ENCODE results near the gene TYW1. TPM values are rescaled to one million over a fixed set of nuclear protein-coding genes. Genes with fewer than 3 reads are reported as not detected.
"Not testable (repeated sequence)": the region's sequence is repeated elsewhere in the genome, so short reads cannot be mapped to it uniquely, and the experiment has no call there.

The TYW1 gene
- total RNA-seq, 4 donors from 2014 or later: 6.8 to 24.6 (median 17.5) TPM

DNA sequence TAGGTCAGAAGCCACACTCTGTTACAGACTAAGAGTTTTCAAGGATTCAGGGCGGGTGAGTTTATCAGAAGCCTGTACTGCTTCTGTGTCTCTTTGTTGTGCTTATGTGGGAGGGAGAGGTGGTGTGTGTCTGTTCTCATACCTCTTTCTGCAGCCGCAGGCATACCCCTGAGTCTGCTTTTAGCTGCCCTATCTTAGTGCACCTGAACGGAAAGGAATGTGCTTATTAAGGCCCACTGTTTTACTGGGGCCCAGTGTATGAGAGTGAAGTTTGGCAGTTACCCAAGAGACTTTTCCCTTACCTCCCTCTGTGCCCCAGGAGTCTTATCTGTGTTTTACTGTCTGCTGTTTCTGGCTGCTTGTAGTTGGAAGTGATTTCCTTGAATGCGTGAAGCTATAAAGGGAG, 104.3 kb downstream of the TYW1 start:
- intact Hi-C loops (cut with DNase I): no loop called here
- H3K9me3 ChIP-seq: no peaks in the 10 kb centered on the region
- TF ChIP-seq POLR2A (IDR thresholded peaks at IDR 0.05): no peak
- TF ChIP-seq, protein P1, sequence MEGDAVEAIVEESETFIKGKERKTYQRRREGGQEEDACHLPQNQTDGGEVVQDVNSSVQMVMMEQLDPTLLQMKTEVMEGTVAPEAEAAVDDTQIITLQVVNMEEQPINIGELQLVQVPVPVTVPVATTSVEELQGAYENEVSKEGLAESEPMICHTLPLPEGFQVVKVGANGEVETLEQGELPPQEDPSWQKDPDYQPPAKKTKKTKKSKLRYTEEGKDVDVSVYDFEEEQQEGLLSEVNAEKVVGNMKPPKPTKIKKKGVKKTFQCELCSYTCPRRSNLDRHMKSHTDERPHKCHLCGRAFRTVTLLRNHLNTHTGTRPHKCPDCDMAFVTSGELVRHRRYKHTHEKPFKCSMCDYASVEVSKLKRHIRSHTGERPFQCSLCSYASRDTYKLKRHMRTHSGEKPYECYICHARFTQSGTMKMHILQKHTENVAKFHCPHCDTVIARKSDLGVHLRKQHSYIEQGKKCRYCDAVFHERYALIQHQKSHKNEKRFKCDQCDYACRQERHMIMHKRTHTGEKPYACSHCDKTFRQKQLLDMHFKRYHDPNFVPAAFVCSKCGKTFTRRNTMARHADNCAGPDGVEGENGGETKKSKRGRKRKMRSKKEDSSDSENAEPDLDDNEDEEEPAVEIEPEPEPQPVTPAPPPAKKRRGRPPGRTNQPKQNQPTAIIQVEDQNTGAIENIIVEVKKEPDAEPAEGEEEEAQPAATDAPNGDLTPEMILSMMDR (IDR thresholded peaks at IDR 0.05): no peak
- peaks cover 0 to 42% (median 0%) of the 10 kb centered on the region in 3 donors for H3K36me3 ChIP-seq
- H3K4me3 ChIP-seq: no peak overlapping the region
- no peaks in the 10 kb centered on the region for H3K4me1 ChIP-seq
- H3K27me3 ChIP-seq: no peaks in the 10 kb centered on the region
- 89 to 98% methylated on average over 4 of the region's 4 CpGs for WGBS, 2 donors
- DNase-seq: no peak
- no peak overlapping the region for H3K27ac ChIP-seq

DNA sequence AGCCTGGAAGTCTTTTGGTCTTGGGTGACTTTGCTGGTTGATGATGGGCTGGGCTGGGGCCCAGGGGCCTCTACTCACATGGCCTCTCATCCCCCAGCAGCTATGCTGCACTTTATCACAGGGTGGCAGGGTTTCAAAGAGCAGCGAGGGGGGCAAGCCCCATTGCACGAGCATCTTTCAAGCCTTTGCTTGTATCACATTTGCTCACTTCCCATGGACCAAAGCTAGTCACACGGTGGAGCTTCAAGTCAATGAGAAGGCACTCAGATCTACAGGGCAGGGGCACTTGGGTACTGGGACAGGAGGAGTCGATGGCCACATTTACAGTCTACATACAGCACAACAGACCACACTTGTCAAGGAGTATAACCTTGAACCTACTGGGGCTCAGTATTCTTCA, 108.3 kb downstream of the TYW1 start:
- H3K4me1 ChIP-seq; intact Hi-C loops (cut with DNase I); H3K4me3 ChIP-seq; H3K27ac ChIP-seq; DNase-seq; H3K9me3 ChIP-seq; H3K27me3 ChIP-seq: not testable (repeated sequence)
- 87 to 100% methylated on average over 1 to 3 of the region's 4 CpGs for whole genome bisulfite sequencing, 2 donors
- peaks cover 0 to 26% (median 0%) of the 10 kb centered on the region in 3 donors for H3K36me3 ChIP-seq

DNA sequence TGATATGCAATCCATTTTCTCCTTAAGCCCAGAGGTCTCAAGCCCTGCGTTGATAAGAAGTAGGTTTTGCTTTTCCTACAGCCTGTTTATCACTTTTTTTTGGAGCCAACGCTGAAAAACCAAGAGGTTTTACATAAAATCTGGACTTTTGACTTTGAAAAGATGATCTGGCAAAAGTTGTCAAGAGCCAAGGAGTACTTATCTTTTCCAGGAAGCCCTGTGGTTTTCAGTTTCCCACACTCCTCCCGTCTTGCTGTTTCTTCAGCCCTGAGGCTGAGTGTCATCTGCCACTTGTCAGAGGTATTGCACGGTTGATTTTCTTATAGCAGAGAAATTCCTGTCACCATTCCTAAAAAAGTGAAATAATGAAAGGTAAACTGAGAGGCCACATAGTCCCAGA, 108.7 kb downstream of the TYW1 start:
- no peaks in the 10 kb centered on the region for H3K9me3 ChIP-seq
- TF ChIP-seq POLR2A (IDR thresholded peaks at IDR 0.05): no peak
- TF ChIP-seq, protein P1 (IDR thresholded peaks at IDR 0.05): no peak
- peaks cover 0 to 27% (median 0%) of the 10 kb centered on the region in 3 donors for H3K36me3 ChIP-seq
- no peaks in the 10 kb centered on the region for H3K4me1 ChIP-seq
- DNase-seq: no peak
- no peak overlapping the region for H3K4me3 ChIP-seq
- no peak overlapping the region for H3K27ac ChIP-seq
- 59 to 64% methylated on average over 4 of the region's 4 CpGs for WGBS, 2 donors
- intact Hi-C loops (cut with DNase I): no loop called here
- no peaks in the 10 kb centered on the region for H3K27me3 ChIP-seq

DNA sequence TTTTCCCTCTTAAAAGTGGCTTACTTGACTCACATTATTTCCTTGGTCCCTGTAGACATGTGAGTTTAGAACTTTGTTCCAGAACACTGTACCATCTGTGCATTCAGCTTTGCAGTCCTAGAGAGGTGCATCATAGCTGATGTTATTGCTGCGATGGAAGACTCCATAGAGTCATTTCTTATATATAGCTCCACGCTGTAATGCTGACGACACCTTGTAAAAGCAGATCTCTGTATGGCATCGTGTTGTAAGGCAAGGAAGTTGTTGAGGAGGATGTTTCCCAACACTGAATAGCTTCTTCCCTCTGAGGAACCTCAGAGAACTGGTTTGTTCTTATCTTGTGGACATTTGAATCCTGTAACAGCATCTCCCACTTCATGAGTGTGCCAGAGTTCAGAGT, 109.6 kb downstream of the TYW1 start:
- H3K9me3 ChIP-seq; intact Hi-C loops (cut with DNase I); DNase-seq; H3K27ac ChIP-seq; H3K27me3 ChIP-seq; H3K4me1 ChIP-seq; H3K4me3 ChIP-seq: not testable (repeated sequence)
- WGBS, 2 donors: 77 to 100% methylated on average over 2 to 4 of the region's 4 CpGs
- H3K36me3 ChIP-seq: peaks cover 0 to 28% (median 0%) of the 10 kb centered on the region in 3 donors

DNA sequence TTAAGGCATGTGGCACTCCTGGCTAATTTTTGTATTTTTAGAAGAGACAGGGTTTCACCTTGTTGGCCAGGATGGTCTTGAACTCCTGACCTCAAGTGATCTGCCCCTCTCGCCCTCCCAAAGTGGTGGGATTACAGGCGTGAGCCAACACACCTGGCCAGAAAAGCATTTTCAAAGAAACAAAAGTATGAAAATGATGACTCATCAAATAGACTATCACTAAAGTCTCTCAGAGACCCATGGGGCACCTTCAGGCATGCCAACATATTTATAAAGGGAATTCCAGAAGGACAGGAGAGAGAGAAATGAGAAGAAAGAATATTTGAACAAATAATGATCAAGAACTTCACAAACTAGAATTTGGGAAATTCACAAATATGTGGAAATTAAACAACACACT, 114.7 kb downstream of the TYW1 start:
- intact Hi-C loops (cut with DNase I); H3K4me3 ChIP-seq; DNase-seq; H3K9me3 ChIP-seq; H3K4me1 ChIP-seq; H3K27me3 ChIP-seq; H3K27ac ChIP-seq: not testable (repeated sequence)
- 19 to 100% methylated on average over 2 of the region's 2 CpGs for WGBS, 2 donors
- H3K36me3 ChIP-seq: peaks cover 0 to 15% (median 0%) of the 10 kb centered on the region in 3 donors

DNA sequence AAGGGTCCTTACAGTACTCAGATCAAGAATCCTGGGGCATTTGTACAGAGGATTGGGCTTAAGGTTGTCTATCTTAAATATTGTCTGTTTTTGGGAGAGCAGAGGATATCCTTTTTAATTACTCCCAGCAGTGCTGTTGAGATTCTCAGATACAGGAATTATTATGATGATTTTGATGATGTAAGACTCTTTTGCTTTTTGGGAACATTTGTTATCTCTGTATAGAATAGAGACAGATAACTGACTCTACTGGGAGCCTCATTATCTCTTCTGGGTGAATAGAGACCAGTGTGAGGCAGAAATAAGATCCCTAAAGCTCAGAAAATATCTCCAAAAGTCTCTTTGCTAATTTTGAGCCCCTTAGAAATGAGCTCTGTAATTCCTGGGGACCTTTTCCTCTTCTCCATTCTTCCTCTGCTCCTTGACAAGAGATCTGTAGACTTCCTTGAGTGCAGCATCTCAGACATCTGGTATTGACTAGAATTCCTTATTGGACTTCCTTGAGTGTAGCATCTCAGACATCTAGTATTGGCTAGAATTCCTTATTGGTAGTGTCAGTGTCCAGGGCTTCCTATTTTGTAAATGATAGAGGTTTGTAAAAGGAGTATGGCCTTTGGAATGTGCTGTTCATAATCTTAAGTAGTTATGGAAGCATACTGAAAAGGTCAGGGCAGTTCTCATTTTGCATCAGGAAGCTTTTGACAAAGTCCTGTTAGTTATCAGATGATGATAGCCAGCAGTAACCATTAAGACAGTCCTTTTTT, 118.0 kb downstream of the TYW1 start:
- intact Hi-C loops (cut with DNase I); DNase-seq; H3K4me1 ChIP-seq; H3K27ac ChIP-seq; H3K4me3 ChIP-seq; H3K27me3 ChIP-seq; H3K9me3 ChIP-seq: not testable (repeated sequence)
- H3K36me3 ChIP-seq: peaks cover 0 to 31% (median 8%) of the 10 kb centered on the region in 3 donors

DNA sequence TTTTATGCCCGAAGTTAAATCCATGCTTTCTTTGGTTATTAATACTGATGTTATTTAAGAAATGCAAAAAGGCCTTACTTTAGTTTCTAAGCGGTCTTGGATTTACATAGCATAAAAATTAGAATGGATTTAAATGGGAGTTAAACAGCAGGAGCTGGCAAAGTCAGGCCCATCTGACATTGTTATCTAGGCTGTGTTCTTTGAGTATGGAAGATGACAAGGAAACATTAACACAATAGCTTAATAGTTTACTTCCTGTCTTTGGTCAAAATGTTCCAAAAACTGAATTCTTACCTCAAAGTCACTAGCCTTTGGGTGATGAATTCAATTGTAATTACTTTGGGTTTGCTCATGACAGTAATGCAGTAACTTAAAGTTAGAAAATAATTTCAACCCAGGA, 123.9 kb downstream of the TYW1 start:
- peaks cover 0 to 32% (median 8%) of the 10 kb centered on the region in 3 donors for H3K36me3 ChIP-seq
- H3K4me1 ChIP-seq; DNase-seq; H3K27me3 ChIP-seq; intact Hi-C loops (cut with DNase I); H3K4me3 ChIP-seq; H3K27ac ChIP-seq; H3K9me3 ChIP-seq: not testable (repeated sequence)
- 86 to 91% methylated on average over 2 of the region's 2 CpGs for WGBS, 2 donors

DNA sequence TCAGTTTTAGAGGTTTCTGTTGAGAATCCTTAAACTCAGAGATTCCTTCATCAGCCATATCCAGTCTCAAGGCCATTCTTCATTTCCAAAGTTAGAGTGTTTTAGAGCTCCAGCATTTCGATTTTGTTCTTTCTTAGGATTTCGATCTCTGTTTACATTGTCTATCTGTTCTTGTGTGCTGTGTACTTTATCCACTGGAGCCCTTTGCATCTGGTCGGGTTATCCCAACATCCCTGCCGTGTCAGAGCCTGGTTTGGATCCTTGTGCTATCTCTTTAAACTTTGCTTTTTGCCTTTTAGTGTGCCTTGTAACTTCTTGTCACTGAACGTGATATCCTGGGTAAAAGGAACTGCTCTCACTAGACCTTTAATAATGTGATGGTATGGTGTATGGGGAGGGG, 131.6 kb downstream of the TYW1 start:
- H3K27me3 ChIP-seq; H3K27ac ChIP-seq; H3K4me3 ChIP-seq; H3K9me3 ChIP-seq; intact Hi-C loops (cut with DNase I); H3K36me3 ChIP-seq; DNase-seq: not testable (repeated sequence)
- peaks cover 0 to 16% (median 13%) of the 10 kb centered on the region in 3 donors for H3K4me1 ChIP-seq
- WGBS, 2 donors: 83 to 90% methylated on average over 5 of the region's 5 CpGs

DNA sequence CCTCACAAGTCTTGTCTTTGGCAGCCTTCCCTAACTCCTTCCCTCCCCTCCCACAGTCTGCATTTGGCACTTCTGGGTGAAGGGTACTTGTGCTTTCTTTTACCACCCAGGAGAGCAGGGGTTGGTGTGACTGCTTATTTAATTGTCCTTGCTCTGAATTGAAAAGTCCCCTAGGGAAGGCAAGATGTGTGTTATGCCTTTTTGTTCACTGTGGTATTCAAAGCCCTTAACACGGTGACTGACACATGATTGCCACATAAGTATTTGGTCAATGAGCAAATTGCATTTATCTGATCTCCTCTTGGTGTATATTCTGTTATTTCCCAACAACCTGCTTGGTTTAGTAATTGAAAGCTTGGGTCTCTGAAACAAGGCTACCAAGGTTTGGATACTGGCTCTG, 134.1 kb downstream of the TYW1 start:
- peaks cover 0 to 16% (median 13%) of the 10 kb centered on the region in 3 donors for H3K4me1 ChIP-seq
- H3K4me3 ChIP-seq; DNase-seq; H3K36me3 ChIP-seq; intact Hi-C loops (cut with DNase I); H3K27me3 ChIP-seq; H3K27ac ChIP-seq; H3K9me3 ChIP-seq: not testable (repeated sequence)
- 56 to 79% methylated on average over 1 of the region's 1 CpG for WGBS, 2 donors

DNA sequence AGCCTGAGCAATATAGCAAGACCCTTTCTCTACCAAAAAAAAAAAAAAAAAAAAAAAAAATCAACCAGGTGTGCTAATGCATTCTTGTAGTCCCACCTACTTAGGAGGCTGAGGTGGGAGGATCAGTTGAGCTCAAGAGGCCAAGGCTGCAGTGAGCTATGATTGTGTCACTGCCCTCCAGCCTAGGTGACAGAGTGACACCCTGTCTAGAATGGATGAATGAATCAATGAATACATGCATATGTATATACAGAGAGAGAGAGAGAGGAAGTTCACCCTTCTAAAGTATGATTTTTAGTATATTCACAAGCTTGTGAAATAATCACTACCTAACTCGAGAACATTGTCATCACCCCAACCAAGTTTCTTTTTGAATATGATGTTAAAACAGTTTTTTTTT, 138.3 kb downstream of the TYW1 start:
- H3K27ac ChIP-seq: not testable (repeated sequence)
- WGBS, 2 donors: 81 to 100% methylated on average over 1 of the region's 1 CpG

DNA sequence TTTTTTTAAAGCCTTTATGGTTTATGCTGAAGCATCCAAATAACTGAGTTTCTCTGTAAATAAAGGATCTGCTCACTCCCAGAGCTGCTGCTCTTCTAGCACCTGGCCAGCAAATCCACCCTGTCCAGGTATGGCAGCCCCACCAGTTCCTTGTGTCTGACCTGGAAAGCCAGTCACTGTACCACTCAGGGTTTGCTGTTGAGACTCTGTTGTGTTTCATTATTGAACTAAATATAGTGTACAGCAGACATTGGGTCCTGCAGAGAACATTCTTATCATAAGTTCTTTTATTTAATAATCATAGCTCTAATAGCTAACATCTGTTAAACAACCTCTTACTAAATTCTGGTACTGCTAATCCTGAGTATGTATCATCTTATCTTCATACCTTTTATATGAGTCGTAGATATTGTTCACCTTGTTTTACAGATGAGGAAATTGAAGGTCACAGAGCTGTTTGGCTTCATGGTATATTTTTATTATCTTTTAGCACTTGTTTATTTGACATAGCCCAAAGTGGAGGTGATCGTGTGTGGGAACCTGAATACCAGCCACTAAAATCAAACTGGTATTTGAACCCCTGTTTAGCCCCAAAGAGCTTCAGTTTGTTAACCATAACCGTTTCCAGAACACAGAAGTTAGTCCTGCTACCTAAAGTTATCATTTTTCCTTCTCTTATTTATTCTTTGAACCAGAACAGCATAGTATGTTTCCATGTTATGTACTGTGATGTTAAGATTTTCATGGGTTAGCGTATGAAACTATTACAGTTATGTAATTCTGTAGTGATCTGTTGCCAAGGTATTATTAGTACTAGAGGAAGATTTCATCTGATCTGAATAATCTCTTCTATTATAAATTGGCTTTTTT, 139.2 kb downstream of the TYW1 start:
- H3K27me3 ChIP-seq; H3K4me3 ChIP-seq; H3K9me3 ChIP-seq; intact Hi-C loops (cut with DNase I); DNase-seq; H3K36me3 ChIP-seq; H3K27ac ChIP-seq: not testable (repeated sequence)
- H3K4me1 ChIP-seq: peaks cover 0 to 13% (median 0%) of the 10 kb centered on the region in 3 donors
- WGBS, 2 donors: 71 to 72% methylated on average over 4 of the region's 4 CpGs

More for the DNA sequence above, 138.3 kb downstream of the TYW1 start:
- H3K27me3 ChIP-seq; H3K4me3 ChIP-seq; H3K36me3 ChIP-seq; DNase-seq; intact Hi-C loops (cut with DNase I); H3K9me3 ChIP-seq: not testable (repeated sequence)
- peaks cover 0 to 13% (median under 1%) of the 10 kb centered on the region in 3 donors for H3K4me1 ChIP-seq
